ENCODE measurements around the gene C8B. TPM values are rescaled to one million over a fixed set of nuclear protein-coding genes. Genes with fewer than 3 reads are reported as not detected.

The C8B gene
- total RNA-seq, 6 experiments from 2014 or later, result not detected

DNA sequence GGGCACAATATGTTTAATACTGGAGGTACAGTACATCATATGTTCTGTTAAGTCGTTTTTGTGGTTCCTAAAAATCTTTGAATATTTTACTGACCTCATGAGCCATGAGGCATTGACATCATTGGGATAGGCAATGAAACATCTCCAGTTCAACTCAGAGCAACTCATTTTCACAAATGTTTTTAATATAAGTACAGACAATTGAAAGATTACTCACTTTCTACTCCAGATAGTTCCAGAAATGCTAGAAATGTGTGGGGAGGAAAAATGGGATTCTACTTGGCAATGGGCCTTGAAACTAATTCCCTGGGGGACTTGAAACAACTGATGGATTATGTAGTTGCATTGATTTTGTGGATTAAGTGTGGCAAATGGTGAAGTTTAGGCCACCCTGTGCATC lies 7.2 kb upstream of the C8B start:
- TF ChIP-seq, protein P1, sequence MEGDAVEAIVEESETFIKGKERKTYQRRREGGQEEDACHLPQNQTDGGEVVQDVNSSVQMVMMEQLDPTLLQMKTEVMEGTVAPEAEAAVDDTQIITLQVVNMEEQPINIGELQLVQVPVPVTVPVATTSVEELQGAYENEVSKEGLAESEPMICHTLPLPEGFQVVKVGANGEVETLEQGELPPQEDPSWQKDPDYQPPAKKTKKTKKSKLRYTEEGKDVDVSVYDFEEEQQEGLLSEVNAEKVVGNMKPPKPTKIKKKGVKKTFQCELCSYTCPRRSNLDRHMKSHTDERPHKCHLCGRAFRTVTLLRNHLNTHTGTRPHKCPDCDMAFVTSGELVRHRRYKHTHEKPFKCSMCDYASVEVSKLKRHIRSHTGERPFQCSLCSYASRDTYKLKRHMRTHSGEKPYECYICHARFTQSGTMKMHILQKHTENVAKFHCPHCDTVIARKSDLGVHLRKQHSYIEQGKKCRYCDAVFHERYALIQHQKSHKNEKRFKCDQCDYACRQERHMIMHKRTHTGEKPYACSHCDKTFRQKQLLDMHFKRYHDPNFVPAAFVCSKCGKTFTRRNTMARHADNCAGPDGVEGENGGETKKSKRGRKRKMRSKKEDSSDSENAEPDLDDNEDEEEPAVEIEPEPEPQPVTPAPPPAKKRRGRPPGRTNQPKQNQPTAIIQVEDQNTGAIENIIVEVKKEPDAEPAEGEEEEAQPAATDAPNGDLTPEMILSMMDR (IDR thresholded peaks at IDR 0.05), result no peak
- peaks cover 2% of the 10 kb centered on the region; the same call in 1 of the 2 replicates for H3K27me3 Mint-ChIP-seq (ENCODE audit: insufficient read depth)
- no peak overlapping the region for H3K27ac Mint-ChIP-seq
- no peaks in the 10 kb centered on the region for H3K36me3 Mint-ChIP-seq (ENCODE audit: low read depth)
- H3K9me3 Mint-ChIP-seq, result peaks cover 5% of the 10 kb centered on the region; the same call in 1 of the 2 replicates
- H3K4me3 Mint-ChIP-seq, result no peak overlapping the region
- H3K4me1 Mint-ChIP-seq (ENCODE audit: low read depth), result peaks cover 9% of the 10 kb centered on the region
- no peak for DNase-seq

DNA sequence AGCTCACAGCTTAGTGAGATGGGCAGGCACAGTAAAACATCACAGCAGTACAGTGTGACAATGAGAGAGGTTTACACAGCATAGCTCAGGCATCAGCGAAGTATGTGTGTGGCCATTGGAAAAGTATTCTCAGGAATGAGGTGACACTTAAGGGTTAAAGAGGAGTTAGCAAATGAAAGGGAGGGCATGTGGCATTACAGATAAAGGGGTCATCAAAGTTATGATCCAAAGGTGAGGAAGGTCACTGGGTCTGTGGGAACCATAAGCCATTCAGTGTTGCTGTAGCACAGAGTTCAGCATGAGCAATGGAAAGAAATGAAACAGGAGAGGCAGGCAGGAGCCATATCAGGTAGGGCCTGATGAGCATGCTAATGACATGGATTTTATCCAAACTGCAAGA lies 4.5 kb upstream of the C8B start:
- TF ChIP-seq, protein P1 (IDR thresholded peaks at IDR 0.05), result no peak
- H3K4me1 Mint-ChIP-seq (ENCODE audit: low read depth), result peaks cover 10% of the 10 kb centered on the region
- H3K27ac Mint-ChIP-seq, result no peak overlapping the region
- no peak for DNase-seq
- H3K27me3 Mint-ChIP-seq (ENCODE audit: insufficient read depth), result peaks cover 2% of the 10 kb centered on the region; the same call in 1 of the 2 replicates
- no peak overlapping the region for H3K4me3 Mint-ChIP-seq
- no peaks in the 10 kb centered on the region for H3K36me3 Mint-ChIP-seq (ENCODE audit: low read depth)
- peaks cover 5% of the 10 kb centered on the region; the same call in 1 of the 2 replicates for H3K9me3 Mint-ChIP-seq

- H3K4me3 Mint-ChIP-seq, result no peak overlapping the region
- H3K27me3 Mint-ChIP-seq (ENCODE audit: insufficient read depth), result peaks cover 2% of the 10 kb centered on the region; the same call in 1 of the 2 replicates
- peaks cover 10% of the 10 kb centered on the region for H3K4me1 Mint-ChIP-seq (ENCODE audit: low read depth)
- no peak overlapping the region for H3K27ac Mint-ChIP-seq
- peaks cover 5% of the 10 kb centered on the region; the same call in 1 of the 2 replicates for H3K9me3 Mint-ChIP-seq
- no peak for DNase-seq
- TF ChIP-seq, protein P1 (IDR thresholded peaks at IDR 0.05), result no peak
- H3K36me3 Mint-ChIP-seq (ENCODE audit: low read depth), result no peaks in the 10 kb centered on the region
Observed at GRCh38 chr1:56968878-56969495, 3.2 kb upstream of the C8B start.

DNA sequence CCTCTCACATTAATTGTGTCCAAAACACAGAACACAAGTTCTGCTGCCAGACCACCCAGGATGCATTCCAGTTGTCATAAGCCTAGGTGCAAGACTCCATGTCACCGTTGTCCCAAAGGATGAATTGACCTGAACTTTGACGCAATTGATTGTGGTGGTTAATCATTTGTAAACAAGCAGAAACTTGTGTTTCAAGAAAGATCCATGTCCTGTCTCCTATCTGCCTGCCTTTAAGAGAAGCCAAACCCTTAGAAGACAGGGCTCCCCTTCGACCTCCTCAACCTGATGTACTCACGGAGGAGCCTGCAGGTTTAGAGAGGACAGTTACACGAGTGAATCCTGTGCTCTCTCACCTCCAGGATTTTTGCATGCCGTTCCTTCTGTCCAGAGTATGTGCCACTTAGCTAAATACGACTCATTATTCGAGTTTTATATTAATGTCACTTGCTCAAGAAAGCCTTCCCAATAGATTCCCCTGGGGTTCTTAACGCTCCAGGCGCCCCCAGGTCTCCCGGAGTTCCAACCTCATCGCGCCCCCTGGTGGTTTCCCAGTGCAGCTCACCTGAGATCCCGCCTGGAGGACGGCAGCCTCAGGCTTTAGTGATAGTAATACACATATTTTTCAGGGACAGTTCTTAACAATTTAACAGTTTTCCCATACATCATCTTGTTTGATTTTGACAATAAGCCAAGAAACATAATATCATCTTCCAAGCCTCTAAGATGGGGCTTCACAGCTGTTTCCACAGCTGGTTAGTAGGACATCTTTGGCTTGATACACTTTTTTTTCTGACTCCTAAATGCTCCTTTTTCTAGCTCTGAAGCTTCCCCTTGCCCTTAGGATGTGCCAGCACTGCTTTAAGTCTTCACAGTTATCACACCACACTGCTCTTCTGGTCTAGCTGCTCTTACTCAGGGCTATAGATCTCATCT lies 2.4 kb upstream of the C8B start:
- Mint-ChIP-seq H3K27me3 (ENCODE audit: insufficient read depth) (peaks cover 2% of the 10 kb centered on the region; the same call in 1 of the 2 replicates), H3K4me1 (ENCODE audit: low read depth) (peaks cover 10% of the 10 kb centered on the region), H3K36me3 (ENCODE audit: low read depth) (no peaks in the 10 kb centered on the region), H3K27ac (no peak overlapping the region), H3K4me3 (no peak overlapping the region), H3K9me3 (peaks cover 5% of the 10 kb centered on the region; the same call in 1 of the 2 replicates)
- no peak for DNase-seq
- TF ChIP-seq, protein P1 (IDR thresholded peaks at IDR 0.05), result peak; percentile 85

DNA sequence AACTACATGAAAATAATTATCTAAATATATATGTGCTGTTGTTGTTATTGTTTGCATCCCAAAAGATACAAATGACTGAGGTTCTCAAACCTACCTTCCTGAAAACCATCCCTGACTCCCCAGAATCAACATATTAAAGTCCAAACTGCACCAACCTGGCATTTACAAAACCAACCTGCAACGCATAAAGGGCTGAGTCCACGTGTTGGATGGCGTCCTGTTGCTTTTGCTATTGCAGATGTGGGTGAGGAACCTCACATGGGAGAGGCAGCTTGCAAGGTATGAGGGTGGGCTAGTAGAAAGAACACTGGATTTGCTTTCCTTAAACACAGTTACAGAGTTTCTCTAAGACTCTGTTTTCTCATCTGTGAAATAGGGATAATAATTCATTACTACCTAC lies 1.5 kb upstream of the C8B start:
- H3K4me1 Mint-ChIP-seq (ENCODE audit: low read depth), result peaks cover 6% of the 10 kb centered on the region
- H3K27me3 Mint-ChIP-seq (ENCODE audit: insufficient read depth), result peaks cover 2% of the 10 kb centered on the region; the same call in 1 of the 2 replicates
- DNase-seq, result no peak
- H3K27ac Mint-ChIP-seq, result no peak overlapping the region
- no peak overlapping the region for H3K4me3 Mint-ChIP-seq
- peaks cover 5% of the 10 kb centered on the region; the same call in 1 of the 2 replicates for H3K9me3 Mint-ChIP-seq
- H3K36me3 Mint-ChIP-seq (ENCODE audit: low read depth), result no peaks in the 10 kb centered on the region
- TF ChIP-seq, protein P1 (IDR thresholded peaks at IDR 0.05), result no peak
